SH-SY5Y (cell line): Measurements from ENCODE around the gene OCA2.

ENCODE experiments used
- GATA2 ChIP-seq: IDR thresholded peaks from 2 replicates; pipeline ENCODE4 v1.6.1; 2011; ENCODE audit warnings: mild to moderate bottlenecking, low read depth, low read length
- GATA3 ChIP-seq: IDR thresholded peaks from 2 replicates; pipeline ENCODE4 v1.6.1; 2011; ENCODE audit warnings: low read depth, mild to moderate bottlenecking, low read length, moderate library complexity

DNA sequence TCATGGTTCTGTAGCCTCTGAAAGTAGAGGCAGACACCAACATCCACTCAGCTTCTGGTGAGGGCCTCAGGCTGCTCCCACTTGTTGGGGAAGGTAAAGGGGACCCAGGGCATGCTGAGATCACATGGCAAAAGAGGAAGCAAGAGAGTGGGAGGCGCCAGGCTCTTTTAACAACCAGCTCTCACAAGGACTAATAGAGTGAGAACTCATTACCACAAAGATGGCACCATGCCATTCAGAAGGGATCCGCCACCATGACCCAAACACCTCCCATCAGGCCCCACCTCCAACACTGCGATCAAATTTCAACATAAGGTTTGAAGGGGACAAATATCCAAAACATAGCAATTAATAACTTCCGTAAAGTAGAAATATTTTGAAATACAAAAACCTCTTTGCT lies 192.3 kb downstream of the OCA2 start:
- TF ChIP-seq GATA2: no peak
- TF ChIP-seq GATA3: no peak
